Endothelial cell of umbilical vein (primary cell): ENCODE measurements around the gene MT1B. TPM values are rescaled to one million over a fixed set of nuclear protein-coding genes. Genes with fewer than 3 reads are reported as not detected.

Experiments used
- BruUV-seq: library from RNA; stranded (reverse); fragments of 400-500 nt; replicated peaks from 2 replicates; lab custom pipeline; 2021; lab: Mats Ljungman, UMichigan
- CTCF ChIA-PET: fragments of 300-600, 350-600 bp; sonication (Branson Sonifier 250); formaldehyde crosslinking; loops from one replicate; lab custom pipeline; 2021; ENCODE audit warnings: antibody characterized with exemption, inconsistent platforms; lab: Charles Lee
- POLR2A ChIA-PET: fragments of 300-600, 350-600 bp; sonication (Branson Sonifier 250); formaldehyde crosslinking; loops from one replicate; lab custom pipeline; 2021; ENCODE audit warnings: antibody characterized with exemption, inconsistent platforms; lab: Charles Lee
- DNase-seq: peaks from one replicate; pipeline ENCODE4 v3.0.0-alpha.2; 2011; ENCODE audit warnings: low read depth, low spot score
- FAIRE-seq: peaks from 2 replicates; lab custom pipeline; 2011; peaks lifted over from hg19 to GRCh38; lab: Jason Lieb, UNC
- H2AFZ ChIP-seq: 2 replicates; pipeline ENCODE4 v1.6.0; 2012; ENCODE audit warnings: low read depth, low read length, control low read depth, inconsistent platforms
- H3K27ac ChIP-seq: 2 replicates; pipeline ENCODE4 v1.5.1; 2011; ENCODE audit warnings: low read depth, mild to moderate bottlenecking, control low read depth, low read length, moderate library complexity; ENCODE audit not compliant: insufficient read depth
- H3K27me3 ChIP-seq, 2 experiments: 2 replicates each; pipeline versions ENCODE4 v1.6.0 to v1.6.1; 2011; ENCODE audit warnings: low read length in 2 of 2, mixed read lengths in 1 of 2; ENCODE audit not compliant: control insufficient read depth in 2 of 2, insufficient read depth in 2 of 2
- H3K36me3 ChIP-seq, 2 experiments: 2 replicates in 1 of 2; 3 replicates in 1 of 2; pipeline ENCODE4 v1.5.1; 2011; ENCODE audit warnings: low read length in 2 of 2, mild to moderate bottlenecking in 1 of 2, moderate library complexity in 1 of 2; ENCODE audit not compliant: control insufficient read depth in 2 of 2, insufficient read depth in 2 of 2; ENCODE audit errors: extremely low read depth in 1 of 2
- H3K4me1 ChIP-seq: 3 replicates; pipeline ENCODE4 v1.5.1; 2011; ENCODE audit warnings: mild to moderate bottlenecking, low read length; ENCODE audit not compliant: control insufficient read depth, insufficient read depth; ENCODE audit errors: extremely low read depth
- H3K4me2 ChIP-seq: 2 replicates; pipeline ENCODE4 v1.6.1; 2011; ENCODE audit warnings: low read length, control low read depth, mixed read lengths; ENCODE audit not compliant: insufficient read depth
- H3K4me3 ChIP-seq, 3 experiments: fragments of 200-600 bp in 1 of 3; sonication (generic), shearing (Covaris generic) in 1 of 3; replicated peaks in 1 of 3; 2 replicates each; pipeline ENCODE4 v1.5.1; 2011 to 2016; ENCODE audit warnings: control low read depth in 3 of 3, low read length in 3 of 3, mild to moderate bottlenecking in 2 of 3, inconsistent platforms in 1 of 3, low read depth in 1 of 3, moderate library complexity in 1 of 3; ENCODE audit not compliant: insufficient read depth in 1 of 3
- H3K79me2 ChIP-seq: 2 replicates; pipeline ENCODE4 v1.6.0; 2012; ENCODE audit warnings: low read length, inconsistent platforms; ENCODE audit not compliant: control insufficient read depth, insufficient read depth
- H3K9ac ChIP-seq: replicated peaks from 2 replicates; pipeline ENCODE3; 2011; ENCODE audit warnings: low read length, control low read depth; ENCODE audit not compliant: insufficient read depth; ENCODE audit errors: extremely low read depth
- H3K9me1 ChIP-seq: replicated peaks from 3 replicates; pipeline ENCODE4 v1.6.0; 2011; ENCODE audit warnings: mild to moderate bottlenecking, low read length; ENCODE audit not compliant: control insufficient read depth, insufficient read depth; ENCODE audit errors: extremely low read depth
- H3K9me3 ChIP-seq: replicated peaks from 2 replicates; pipeline ENCODE4 v1.5.1; 2012; ENCODE audit warnings: low read length, inconsistent platforms; ENCODE audit not compliant: control insufficient read depth, insufficient read depth
- H4K20me1 ChIP-seq: replicated peaks from 2 replicates; pipeline ENCODE3; 2011; ENCODE audit warnings: mild to moderate bottlenecking, low read length; ENCODE audit not compliant: control insufficient read depth, insufficient read depth; ENCODE audit errors: extremely low read depth
- CTCF ChIP-seq, 2 donors: IDR thresholded peaks; 1 replicate in 1 of 2; 2 replicates in 1 of 2; pipeline ENCODE4 v1.5.1; 2011; ENCODE audit warnings: low read length in 2 of 2, mild to moderate bottlenecking in 2 of 2, moderate library complexity in 2 of 2, control low read depth in 1 of 2, inconsistent platforms in 1 of 2, low read depth in 1 of 2; ENCODE audit not compliant: insufficient read depth in 1 of 2; ENCODE audit errors: extremely low read depth in 1 of 2
- EZH2 ChIP-seq: IDR thresholded peaks from 2 replicates; pipeline ENCODE4 v1.6.1; 2012; ENCODE audit warnings: borderline replicate concordance, low read depth, mild to moderate bottlenecking, moderate library complexity, low read length, inconsistent platforms; ENCODE audit not compliant: severe bottlenecking
- FOS ChIP-seq: IDR thresholded peaks from 2 replicates; pipeline ENCODE4 v1.6.1; 2011; ENCODE audit warnings: mild to moderate bottlenecking, low read length, moderate library complexity, borderline replicate concordance; ENCODE audit not compliant: insufficient read depth
- GATA2 ChIP-seq: IDR thresholded peaks from 2 replicates; pipeline ENCODE4 v1.7.0; 2011; ENCODE audit warnings: low read depth, mild to moderate bottlenecking, moderate library complexity, mixed read lengths, low read length; ENCODE audit not compliant: insufficient read length, insufficient read depth
- JUN ChIP-seq: IDR thresholded peaks from 2 replicates; pipeline ENCODE4 v1.6.1; 2011; ENCODE audit warnings: borderline replicate concordance, low read depth; ENCODE audit not compliant: insufficient read length, insufficient read depth
- MAX ChIP-seq: IDR thresholded peaks from 2 replicates; pipeline ENCODE4 v1.6.1; 2011; ENCODE audit not compliant: insufficient read depth, insufficient read length
- MYC ChIP-seq: IDR thresholded peaks from one replicate; pipeline ENCODE4 v1.6.1; 2011; ENCODE audit warnings: mild to moderate bottlenecking, low read depth, low read length
- POLR2A ChIP-seq: IDR thresholded peaks from 2 replicates; pipeline ENCODE4 v1.6.1; 2012; ENCODE audit warnings: low read depth, mild to moderate bottlenecking, control low read depth, low read length
- POLR2AphosphoS5 ChIP-seq: IDR thresholded peaks from 2 replicates; pipeline ENCODE4 v1.6.1; 2012; ENCODE audit warnings: low read depth, mild to moderate bottlenecking, control low read depth, low read length, moderate library complexity; ENCODE audit not compliant: insufficient read depth
- dilution Hi-C: fragments of 300-500 bp; cut with MboI; formaldehyde crosslinking; loops from one replicate; pipeline ENCODE4 v1.15.0; 2019; ENCODE audit warnings: low sequenced_read_pairs; ENCODE audit not compliant: extremely low pct_ligation_motif_present
- intact Hi-C: fragments of 100-400 bp; cut with micrococcal nuclease; formaldehyde crosslinking; loops from one replicate; pipeline ENCODE4 v1.10.0; 2022
- polyA plus RNA-seq, 4 experiments: library from polyadenylated mRNA; depleted of rRNA in 3 of 4; stranded (reverse) in 3 of 4; unstranded in 1 of 4; fragments of >200 nt; gene quantifications; 2 replicates each; pipeline versions ENCODE4 v1.2.1 to v1.2.3, GENCODE V29; 2011 to 2012; ENCODE audit warnings: missing spikeins in 1 of 4
- total RNA-seq: library from RNA; stranded (reverse); gene quantifications from 2 replicates; pipeline ENCODE4 v1.2.3, GENCODE V29; 2021

Gene MT1B
- total and polyA plus RNA-seq, 2 donors (not counting 3 experiments of a cell fraction or from before 2014, with no cell fraction given), result not detected

- H2AFZ ChIP-seq, result no peak overlapping the region
- no peaks in the 10 kb centered on the region for H3K27me3 ChIP-seq
- peaks cover 74% of the 10 kb centered on the region for H3K4me1 ChIP-seq
- H3K4me2 ChIP-seq, result peak overlapping the region; percentile 81
- no peaks in the 10 kb centered on the region for H3K36me3 ChIP-seq
- no TSS peak for BruUV-seq
- CTCF ChIA-PET, result interaction anchor here (1.2 to 2.5 kb wide), 4 partner anchors 10 to 97 kb away, joined by 3 to 8 read pairs (median 5); no protein-coding TSS in a partner anchor
- FAIRE-seq (peak; percentile 15), DNase-seq (no peak)
- peak overlapping the region; percentile 99 for H3K27ac ChIP-seq
- H3K4me3 ChIP-seq, result peak overlapping the region in 1 of 3 experiments; percentile 93
- H3K79me2 ChIP-seq, result peaks cover 28% of the 10 kb centered on the region
- POLR2A ChIA-PET, result interaction anchor here (4.5 kb wide), 1 partner anchor 15 kb away, joined by 51 read pairs; the partner anchor contains the start of gene MT1E
- H4K20me1 ChIP-seq, result no peaks in the 10 kb centered on the region
- TF ChIP-seq MYC (no peak), GATA2 (no peak), EZH2 (no peak), MAX (no peak), POLR2A (no peak), CTCF (IDR thresholded peaks at IDR 0.05; ENCODE audit: extremely low read depth in 1 of 2, insufficient read depth in 1 of 2, low read depth in 1 of 2, low read length in 2 of 2) (no peak), JUN (no peak), POLR2AphosphoS5 (no peak), FOS (no peak)
- dilution Hi-C loops (no loop called here), intact Hi-C loops (no loop called here)
- no peaks in the 10 kb centered on the region for H3K9me3 ChIP-seq
- H3K9ac ChIP-seq, result peak overlapping the region; percentile 95
- H3K9me1 ChIP-seq, result no peaks in the 10 kb centered on the region
These were observed 41.0 kb upstream of the MT1B start for GRCh38 chr16:56610609-56611111.
